ENCODE measurements around the gene SIN3B.

SIN3B gene

GRCh38 chr19:16829010-16829821, at the start of gene SIN3B:
SIN3B (plus strand) TSS chr19:16829398; CDS start chr19:16829421, 23 bp downstream.
- Histone ChIP-seq H4K20me1 (ENCODE audit: insufficient read depth, low read length, poor library complexity, severe bottlenecking) (no peaks in the 10 kb centered on the region), H3K4me2 (ENCODE audit: low read depth, low read length, poor library complexity, severe bottlenecking) (peak within 1 kb of the TSS; percentile 97), H3K27me3 (ENCODE audit: insufficient read depth, low read length, poor library complexity, severe bottlenecking) (no peaks in the 10 kb centered on the region), H3K36me3 (ENCODE audit: insufficient read depth, low read length) (peaks cover 7% of the 10 kb centered on the region; the same call in 1 of the 2 replicates), H3K4me3 (ENCODE audit: low read length, poor library complexity, severe bottlenecking) (peak within 1 kb of the TSS; percentile 99), H3K9ac (ENCODE audit: low read depth, low read length, poor library complexity, severe bottlenecking) (peak within 1 kb of the TSS; percentile 94), H3K9me2 (replicated peaks; ENCODE audit: low read depth, low read length) (no peaks in the 10 kb centered on the region), H3K4me1 (ENCODE audit: insufficient read depth, low read length, poor library complexity, severe bottlenecking) (peaks cover 13% of the 10 kb centered on the region), H2AFZ (ENCODE audit: low read length) (peak within 1 kb of the TSS; percentile 74; the same call in 1 of the 2 replicates), H3K9me3 (ENCODE audit: insufficient read depth, low read depth, low read length) (no peaks in the 10 kb centered on the region), H3K79me2 (ENCODE audit: insufficient read depth, low read length) (peaks cover 21% of the 10 kb centered on the region), H3F3A (ENCODE audit: low read depth) (no peaks in the 10 kb centered on the region)
- no peak for TF ChIP-seq CTCF (conservative IDR thresholded peaks at IDR 0.05; ENCODE audit: low read length)
- TF ChIP-seq EZH2phosphoT487 (IDR thresholded peaks at IDR 0.05; ENCODE audit: borderline replicate concordance): no peak

- Histone ChIP-seq H3K36me3 (ENCODE audit: insufficient read depth, low read length) (no peaks in the 10 kb centered on the region), H3F3A (ENCODE audit: low read depth) (no peaks in the 10 kb centered on the region), H3K79me2 (ENCODE audit: insufficient read depth, low read length) (no peaks in the 10 kb centered on the region), H2AFZ (ENCODE audit: low read length) (no peak overlapping the region), H3K27me3 (ENCODE audit: insufficient read depth, low read length, poor library complexity, severe bottlenecking) (no peaks in the 10 kb centered on the region), H3K4me3 (ENCODE audit: low read length, poor library complexity, severe bottlenecking) (no peak overlapping the region), H3K9me3 (ENCODE audit: insufficient read depth, low read depth, low read length) (no peaks in the 10 kb centered on the region; the same call in 1 of the 2 replicates), H3K9me2 (replicated peaks; ENCODE audit: low read depth, low read length) (no peaks in the 10 kb centered on the region), H3K4me1 (ENCODE audit: insufficient read depth, low read length, poor library complexity, severe bottlenecking) (no peaks in the 10 kb centered on the region), H4K20me1 (ENCODE audit: insufficient read depth, low read length, poor library complexity, severe bottlenecking) (no peaks in the 10 kb centered on the region), H3K9ac (ENCODE audit: low read depth, low read length, poor library complexity, severe bottlenecking) (no peak overlapping the region), H3K4me2 (ENCODE audit: low read depth, low read length, poor library complexity, severe bottlenecking) (no peak overlapping the region)
- TF ChIP-seq EZH2phosphoT487 (IDR thresholded peaks at IDR 0.05; ENCODE audit: borderline replicate concordance) (no peak), CTCF (conservative IDR thresholded peaks at IDR 0.05; ENCODE audit: low read length) (no peak)
Measured at GRCh38 chr19:16779539-16780163, 49.5 kb upstream of the SIN3B start.

- Histone ChIP-seq H3K4me3 (ENCODE audit: low read length, poor library complexity, severe bottlenecking) (no peak overlapping the region), H3K4me1 (ENCODE audit: insufficient read depth, low read length, poor library complexity, severe bottlenecking) (no peaks in the 10 kb centered on the region), H3K4me2 (ENCODE audit: low read depth, low read length, poor library complexity, severe bottlenecking) (no peak overlapping the region), H3K79me2 (ENCODE audit: insufficient read depth, low read length) (no peaks in the 10 kb centered on the region), H2AFZ (ENCODE audit: low read length) (no peak overlapping the region), H4K20me1 (ENCODE audit: insufficient read depth, low read length, poor library complexity, severe bottlenecking) (no peaks in the 10 kb centered on the region), H3K9ac (ENCODE audit: low read depth, low read length, poor library complexity, severe bottlenecking) (no peak overlapping the region), H3K9me2 (replicated peaks; ENCODE audit: low read depth, low read length) (no peaks in the 10 kb centered on the region), H3K9me3 (ENCODE audit: insufficient read depth, low read depth, low read length) (no peaks in the 10 kb centered on the region), H3K27me3 (ENCODE audit: insufficient read depth, low read length, poor library complexity, severe bottlenecking) (no peaks in the 10 kb centered on the region), H3F3A (ENCODE audit: low read depth) (no peaks in the 10 kb centered on the region), H3K36me3 (ENCODE audit: insufficient read depth, low read length) (no peaks in the 10 kb centered on the region)
- no peak for TF ChIP-seq EZH2phosphoT487 (IDR thresholded peaks at IDR 0.05; ENCODE audit: borderline replicate concordance)
- no peak for TF ChIP-seq CTCF (conservative IDR thresholded peaks at IDR 0.05; ENCODE audit: low read length)
Measured at GRCh38 chr19:16782719-16783118, 46.5 kb upstream of the SIN3B start.

Measured in Loucy (cell line).